ENCODE measurements around the gene ULBP2. TPM values are rescaled to one million over a fixed set of nuclear protein-coding genes. Genes with fewer than 3 reads are reported as not detected.
"Not testable (repeated sequence)": the region's sequence is repeated elsewhere in the genome, so short reads cannot be mapped to it uniquely, and the experiment has no call there.

ULBP2 gene
- polyA plus RNA-seq, 1 donor (not counting 4 experiments of a cell fraction or from before 2014, with no cell fraction given), result 11.8 TPM

GRCh38 chr6:149967591-149967990 is 25.8 kb downstream of the ULBP2 start:
- Histone ChIP-seq H3K27ac (ENCODE audit: control insufficient read depth, insufficient read depth, low read length) (no peak overlapping the region), H3K9ac (ENCODE audit: control insufficient read depth, extremely low read depth, insufficient read depth, low read length) (no peak overlapping the region), H3K27me3 (ENCODE audit: control insufficient read depth, extremely low read depth, insufficient read depth, low read length) (peaks cover 32% of the 10 kb centered on the region), H3K9me3 (ENCODE audit: control insufficient read depth, low read depth, low read length) (no peaks in the 10 kb centered on the region), H3K4me1 (ENCODE audit: control insufficient read depth, extremely low read depth, insufficient read depth, low read length) (peaks cover 10% of the 10 kb centered on the region), H3K4me3 (ENCODE audit: control insufficient read depth in 2 of 3, extremely low read depth in 1 of 3, insufficient read depth in 2 of 3, low read depth in 1 of 3, low read length in 3 of 3) (no peak overlapping the region), H3K4me2 (ENCODE audit: control insufficient read depth, extremely low read depth, insufficient read depth, low read depth, low read length) (no peak overlapping the region), H3K9me1 (ENCODE audit: control insufficient read depth, extremely low read depth, insufficient read depth, low read length) (no peaks in the 10 kb centered on the region), H4K20me1 (ENCODE audit: control insufficient read depth, extremely low read depth, insufficient read depth, low read length) (no peaks in the 10 kb centered on the region), H2AFZ (ENCODE audit: control insufficient read depth, low read length) (no peak overlapping the region), H3K79me2 (ENCODE audit: control insufficient read depth, insufficient read depth, low read length) (no peaks in the 10 kb centered on the region), H3K36me3 (ENCODE audit: control insufficient read depth in 2 of 2, extremely low read depth in 1 of 2, insufficient read depth in 2 of 2, low read length in 2 of 2) (no peaks in the 10 kb centered on the region)
- DNase-seq (ENCODE audit: low read depth, low spot score) (no peak), FAIRE-seq (no peak)
- dilution Hi-C loops (cut with MboI; ENCODE audit: extremely low pct_ligation_motif_present, low sequenced_read_pairs), result no loop called here
- TF ChIP-seq EZH2 (IDR thresholded peaks at IDR 0.05; ENCODE audit: low read length) (no peak), CTCF (optimal IDR thresholded peaks at IDR 0.05 in 1 of 3, IDR thresholded peaks at IDR 0.05 in 1 of 3, conservative IDR thresholded peaks at IDR 0.05 in 1 of 3; ENCODE audit: extremely low read depth in 1 of 3, insufficient read depth in 2 of 3, low read length in 3 of 3) (no peak)

- H3K79me2 ChIP-seq (ENCODE audit: control insufficient read depth, insufficient read depth, low read length); H3K36me3 ChIP-seq (ENCODE audit: control insufficient read depth in 2 of 2, extremely low read depth in 1 of 2, insufficient read depth in 2 of 2, low read length in 2 of 2); H4K20me1 ChIP-seq (ENCODE audit: control insufficient read depth, extremely low read depth, insufficient read depth, low read length); FAIRE-seq; dilution Hi-C loops (cut with MboI; ENCODE audit: extremely low pct_ligation_motif_present, low sequenced_read_pairs); H3K4me2 ChIP-seq (ENCODE audit: control insufficient read depth, extremely low read depth, insufficient read depth, low read depth, low read length); H3K9me1 ChIP-seq (ENCODE audit: control insufficient read depth, extremely low read depth, insufficient read depth, low read length); H3K4me3 ChIP-seq (ENCODE audit: control insufficient read depth in 2 of 3, extremely low read depth in 1 of 3, insufficient read depth in 2 of 3, low read depth in 1 of 3, low read length in 3 of 3); H3K27ac ChIP-seq (ENCODE audit: control insufficient read depth, insufficient read depth, low read length); DNase-seq (ENCODE audit: low read depth, low spot score); H2AFZ ChIP-seq (ENCODE audit: control insufficient read depth, low read length); H3K9me3 ChIP-seq (ENCODE audit: control insufficient read depth, low read depth, low read length); H3K9ac ChIP-seq (ENCODE audit: control insufficient read depth, extremely low read depth, insufficient read depth, low read length); H3K4me1 ChIP-seq (ENCODE audit: control insufficient read depth, extremely low read depth, insufficient read depth, low read length): not testable (repeated sequence)
- peaks cover 32% of the 10 kb centered on the region for H3K27me3 ChIP-seq (ENCODE audit: control insufficient read depth, extremely low read depth, insufficient read depth, low read length)
Observed at GRCh38 chr6:149967999-149968398, 26.2 kb downstream of the ULBP2 start.

GRCh38 chr6:149968909-149969308 is 27.1 kb downstream of the ULBP2 start:
- H3K9ac ChIP-seq (ENCODE audit: control insufficient read depth, extremely low read depth, insufficient read depth, low read length); H3K79me2 ChIP-seq (ENCODE audit: control insufficient read depth, insufficient read depth, low read length); H3K4me1 ChIP-seq (ENCODE audit: control insufficient read depth, extremely low read depth, insufficient read depth, low read length); H3K27ac ChIP-seq (ENCODE audit: control insufficient read depth, insufficient read depth, low read length); DNase-seq (ENCODE audit: low read depth, low spot score); FAIRE-seq; H3K4me3 ChIP-seq (ENCODE audit: control insufficient read depth in 2 of 3, extremely low read depth in 1 of 3, insufficient read depth in 2 of 3, low read depth in 1 of 3, low read length in 3 of 3); H3K4me2 ChIP-seq (ENCODE audit: control insufficient read depth, extremely low read depth, insufficient read depth, low read depth, low read length); H4K20me1 ChIP-seq (ENCODE audit: control insufficient read depth, extremely low read depth, insufficient read depth, low read length); H2AFZ ChIP-seq (ENCODE audit: control insufficient read depth, low read length); H3K36me3 ChIP-seq (ENCODE audit: control insufficient read depth in 2 of 2, extremely low read depth in 1 of 2, insufficient read depth in 2 of 2, low read length in 2 of 2); H3K9me3 ChIP-seq (ENCODE audit: control insufficient read depth, low read depth, low read length); dilution Hi-C loops (cut with MboI; ENCODE audit: extremely low pct_ligation_motif_present, low sequenced_read_pairs); H3K9me1 ChIP-seq (ENCODE audit: control insufficient read depth, extremely low read depth, insufficient read depth, low read length): not testable (repeated sequence)
- H3K27me3 ChIP-seq (ENCODE audit: control insufficient read depth, extremely low read depth, insufficient read depth, low read length), result peaks cover 34% of the 10 kb centered on the region

Data from keratinocyte (primary cell).